OCI-LY3 (cell line): ENCODE results near the gene RHAG.

ENCODE experiments used
- H2AFZ ChIP-seq: fragments of 200-600, 300-600 bp; shearing (Covaris generic); 2 replicates; pipeline ENCODE4 v1.6.0; 2014; ENCODE audit warnings: antibody characterized with exemption, low read depth, low read length
- H3K27ac ChIP-seq: fragments of 200-600, 300-600 bp; sonication (generic); 2 replicates; pipeline ENCODE4 v1.5.1; 2014; ENCODE audit warnings: mild to moderate bottlenecking, low read length, moderate library complexity, mixed read lengths
- H3K27me3 ChIP-seq: fragments of 200-600, 300-600 bp; sonication (generic); 2 replicates; pipeline ENCODE4 v1.6.1; 2014; ENCODE audit warnings: low read depth, low read length, mixed read lengths
- H3K36me3 ChIP-seq: fragments of 200-600, 300-600 bp; sonication (generic); replicated peaks from 2 replicates; pipeline ENCODE3; 2014; ENCODE audit warnings: low read depth, low read length, mixed read lengths
- H3K4me1 ChIP-seq: fragments of 300-600, 200-600 bp; sonication (generic); 2 replicates; pipeline ENCODE4 v1.6.1; 2014; ENCODE audit warnings: low read length, mixed read lengths
- H3K4me2 ChIP-seq: fragments of 200-600, 300-600 bp; sonication (generic); 2 replicates; pipeline ENCODE4 v1.6.1; 2014; ENCODE audit warnings: low read length, mixed read lengths
- H3K4me3 ChIP-seq: fragments of 300-600, 200-600 bp; sonication (generic); 2 replicates; pipeline ENCODE4 v1.5.1; 2014; ENCODE audit warnings: antibody characterized with exemption, mild to moderate bottlenecking, low read length, moderate library complexity
- H3K79me2 ChIP-seq: fragments of 300-600, 200-600 bp; shearing (Covaris generic); 2 replicates; pipeline ENCODE4 v1.6.1; 2014; ENCODE audit warnings: mild to moderate bottlenecking, low read length, mixed read lengths
- H3K9ac ChIP-seq: fragments of 300-600, 200-600 bp; shearing (Covaris generic); 2 replicates; pipeline ENCODE4 v1.6.0; 2014; ENCODE audit warnings: mild to moderate bottlenecking, low read length, moderate library complexity
- H3K9me3 ChIP-seq: fragments of 200-600, 300-600 bp; shearing (Covaris generic); 2 replicates; pipeline ENCODE4 v1.6.1; 2014; ENCODE audit warnings: low read length, mixed read lengths; ENCODE audit not compliant: insufficient read depth
- H4K20me1 ChIP-seq: fragments of 200-600, 300-600 bp; sonication (generic); 2 replicates; pipeline ENCODE4 v1.6.1; 2016; ENCODE audit warnings: low read length, mixed read lengths; ENCODE audit not compliant: insufficient read depth
- CTCF ChIP-seq: fragments of 200-600, 300-600 bp; sonication (generic); IDR thresholded peaks from 2 replicates; pipeline ENCODE4 v1.5.1; 2014; ENCODE audit warnings: antibody characterized with exemption, low read length, low read depth
- EZH2phosphoT487 ChIP-seq: fragments of 200-600 bp; shearing (Covaris generic); IDR thresholded peaks from 2 replicates; pipeline ENCODE4 v1.6.1; 2018; ENCODE audit warnings: antibody characterized with exemption, mixed run types, low read depth

Gene RHAG

GRCh38 chr6:49558238-49558637, 78.4 kb downstream of the RHAG start:
- Histone ChIP-seq H4K20me1 (no peaks in the 10 kb centered on the region), H3K27ac (no peak overlapping the region), H3K9me3 (no peaks in the 10 kb centered on the region), H3K4me2 (no peak overlapping the region), H3K79me2 (no peaks in the 10 kb centered on the region), H2AFZ (no peak overlapping the region), H3K4me3 (no peak overlapping the region), H3K4me1 (peaks cover 4% of the 10 kb centered on the region; the same call in 1 of the 2 replicates), H3K36me3 (no peaks in the 10 kb centered on the region), H3K27me3 (no peaks in the 10 kb centered on the region), H3K9ac (no peak overlapping the region)
- no peak for TF ChIP-seq EZH2phosphoT487
- TF ChIP-seq CTCF, result no peak

- TF ChIP-seq CTCF, result no peak
- no peak for TF ChIP-seq EZH2phosphoT487
- Histone ChIP-seq H3K9ac (no peak overlapping the region), H3K79me2 (no peaks in the 10 kb centered on the region), H3K36me3 (no peaks in the 10 kb centered on the region), H4K20me1 (no peaks in the 10 kb centered on the region), H3K27ac (no peak overlapping the region), H2AFZ (no peak overlapping the region), H3K27me3 (no peaks in the 10 kb centered on the region), H3K4me2 (no peak overlapping the region), H3K9me3 (no peaks in the 10 kb centered on the region), H3K4me3 (no peak overlapping the region), H3K4me1 (peaks cover 5% of the 10 kb centered on the region; the same call in 1 of the 2 replicates)
Measured at GRCh38 chr6:49557177-49557576, 79.5 kb downstream of the RHAG start.

GRCh38 chr6:49556429-49556837, 80.2 kb downstream of the RHAG start:
- Histone ChIP-seq H4K20me1 (no peaks in the 10 kb centered on the region), H3K27ac (no peak overlapping the region), H3K9ac (no peak overlapping the region), H3K4me1 (peaks cover 5% of the 10 kb centered on the region; the same call in 1 of the 2 replicates), H3K36me3 (no peaks in the 10 kb centered on the region), H3K79me2 (no peaks in the 10 kb centered on the region), H3K27me3 (no peaks in the 10 kb centered on the region), H2AFZ (peak overlapping the region; percentile 63), H3K4me3 (no peak overlapping the region), H3K9me3 (no peaks in the 10 kb centered on the region), H3K4me2 (no peak overlapping the region)
- no peak for TF ChIP-seq CTCF
- TF ChIP-seq EZH2phosphoT487, result no peak

- no peak for TF ChIP-seq CTCF
- no peak for TF ChIP-seq EZH2phosphoT487
- no peak overlapping the region for H3K9ac ChIP-seq
- no peak overlapping the region for H3K27ac ChIP-seq
- H4K20me1 ChIP-seq, result no peaks in the 10 kb centered on the region
- no peak overlapping the region for H3K4me2 ChIP-seq
- no peaks in the 10 kb centered on the region for H3K36me3 ChIP-seq
- peaks cover 5% of the 10 kb centered on the region; the same call in 1 of the 2 replicates for H3K4me1 ChIP-seq
- no peak overlapping the region for H3K4me3 ChIP-seq
- H3K9me3 ChIP-seq, result no peaks in the 10 kb centered on the region
- H3K79me2 ChIP-seq, result no peaks in the 10 kb centered on the region
- H2AFZ ChIP-seq, result no peak overlapping the region
- H3K27me3 ChIP-seq, result no peaks in the 10 kb centered on the region
Measured at GRCh38 chr6:49555951-49556350, 80.7 kb downstream of the RHAG start.
